ENCODE data around the gene ACACA. TPM values are rescaled to one million over a fixed set of nuclear protein-coding genes. Genes with fewer than 3 reads are reported as not detected.

ACACA gene
- total and polyA plus RNA-seq, 2 experiments from 2014 or later = 59.6 to 164 TPM

- H3K9me3 Mint-ChIP-seq = no peaks in the 10 kb centered on the region
- H3K27ac Mint-ChIP-seq = no peak overlapping the region
- Histone ChIP-seq H2AFZ (no peak overlapping the region), H3K79me2 (replicated peaks; ENCODE audit: insufficient read depth) (no peaks in the 10 kb centered on the region), H3K27me3 (ENCODE audit: insufficient read depth) (no peaks in the 10 kb centered on the region), H3K27ac (ENCODE audit: low read depth) (no peak overlapping the region), H3F3A (replicated peaks; ENCODE audit: low read depth) (no peaks in the 10 kb centered on the region; the same call in 1 of the 2 replicates), H3K4me2 (no peak overlapping the region), H3K4me3 (no peak overlapping the region), H4K20me1 (replicated peaks; ENCODE audit: insufficient read depth) (no peaks in the 10 kb centered on the region), H3K9me2 (ENCODE audit: insufficient read depth) (no peaks in the 10 kb centered on the region), H3K36me3 (ENCODE audit: insufficient read depth) (peaks cover 23% of the 10 kb centered on the region; the same call in 1 of the 2 replicates), H3K4me1 (ENCODE audit: insufficient read depth) (peaks cover 33% of the 10 kb centered on the region)
- H3K36me3 Mint-ChIP-seq (ENCODE audit: low read depth) = peaks cover 41% of the 10 kb centered on the region
- peaks cover 40% of the 10 kb centered on the region for H3K4me1 Mint-ChIP-seq
- DNase-seq (ENCODE audit: low spot score) (no peak), ATAC-seq (no peak)
- H3K4me3 Mint-ChIP-seq = no peak overlapping the region
- TF ChIP-seq, protein P1, sequence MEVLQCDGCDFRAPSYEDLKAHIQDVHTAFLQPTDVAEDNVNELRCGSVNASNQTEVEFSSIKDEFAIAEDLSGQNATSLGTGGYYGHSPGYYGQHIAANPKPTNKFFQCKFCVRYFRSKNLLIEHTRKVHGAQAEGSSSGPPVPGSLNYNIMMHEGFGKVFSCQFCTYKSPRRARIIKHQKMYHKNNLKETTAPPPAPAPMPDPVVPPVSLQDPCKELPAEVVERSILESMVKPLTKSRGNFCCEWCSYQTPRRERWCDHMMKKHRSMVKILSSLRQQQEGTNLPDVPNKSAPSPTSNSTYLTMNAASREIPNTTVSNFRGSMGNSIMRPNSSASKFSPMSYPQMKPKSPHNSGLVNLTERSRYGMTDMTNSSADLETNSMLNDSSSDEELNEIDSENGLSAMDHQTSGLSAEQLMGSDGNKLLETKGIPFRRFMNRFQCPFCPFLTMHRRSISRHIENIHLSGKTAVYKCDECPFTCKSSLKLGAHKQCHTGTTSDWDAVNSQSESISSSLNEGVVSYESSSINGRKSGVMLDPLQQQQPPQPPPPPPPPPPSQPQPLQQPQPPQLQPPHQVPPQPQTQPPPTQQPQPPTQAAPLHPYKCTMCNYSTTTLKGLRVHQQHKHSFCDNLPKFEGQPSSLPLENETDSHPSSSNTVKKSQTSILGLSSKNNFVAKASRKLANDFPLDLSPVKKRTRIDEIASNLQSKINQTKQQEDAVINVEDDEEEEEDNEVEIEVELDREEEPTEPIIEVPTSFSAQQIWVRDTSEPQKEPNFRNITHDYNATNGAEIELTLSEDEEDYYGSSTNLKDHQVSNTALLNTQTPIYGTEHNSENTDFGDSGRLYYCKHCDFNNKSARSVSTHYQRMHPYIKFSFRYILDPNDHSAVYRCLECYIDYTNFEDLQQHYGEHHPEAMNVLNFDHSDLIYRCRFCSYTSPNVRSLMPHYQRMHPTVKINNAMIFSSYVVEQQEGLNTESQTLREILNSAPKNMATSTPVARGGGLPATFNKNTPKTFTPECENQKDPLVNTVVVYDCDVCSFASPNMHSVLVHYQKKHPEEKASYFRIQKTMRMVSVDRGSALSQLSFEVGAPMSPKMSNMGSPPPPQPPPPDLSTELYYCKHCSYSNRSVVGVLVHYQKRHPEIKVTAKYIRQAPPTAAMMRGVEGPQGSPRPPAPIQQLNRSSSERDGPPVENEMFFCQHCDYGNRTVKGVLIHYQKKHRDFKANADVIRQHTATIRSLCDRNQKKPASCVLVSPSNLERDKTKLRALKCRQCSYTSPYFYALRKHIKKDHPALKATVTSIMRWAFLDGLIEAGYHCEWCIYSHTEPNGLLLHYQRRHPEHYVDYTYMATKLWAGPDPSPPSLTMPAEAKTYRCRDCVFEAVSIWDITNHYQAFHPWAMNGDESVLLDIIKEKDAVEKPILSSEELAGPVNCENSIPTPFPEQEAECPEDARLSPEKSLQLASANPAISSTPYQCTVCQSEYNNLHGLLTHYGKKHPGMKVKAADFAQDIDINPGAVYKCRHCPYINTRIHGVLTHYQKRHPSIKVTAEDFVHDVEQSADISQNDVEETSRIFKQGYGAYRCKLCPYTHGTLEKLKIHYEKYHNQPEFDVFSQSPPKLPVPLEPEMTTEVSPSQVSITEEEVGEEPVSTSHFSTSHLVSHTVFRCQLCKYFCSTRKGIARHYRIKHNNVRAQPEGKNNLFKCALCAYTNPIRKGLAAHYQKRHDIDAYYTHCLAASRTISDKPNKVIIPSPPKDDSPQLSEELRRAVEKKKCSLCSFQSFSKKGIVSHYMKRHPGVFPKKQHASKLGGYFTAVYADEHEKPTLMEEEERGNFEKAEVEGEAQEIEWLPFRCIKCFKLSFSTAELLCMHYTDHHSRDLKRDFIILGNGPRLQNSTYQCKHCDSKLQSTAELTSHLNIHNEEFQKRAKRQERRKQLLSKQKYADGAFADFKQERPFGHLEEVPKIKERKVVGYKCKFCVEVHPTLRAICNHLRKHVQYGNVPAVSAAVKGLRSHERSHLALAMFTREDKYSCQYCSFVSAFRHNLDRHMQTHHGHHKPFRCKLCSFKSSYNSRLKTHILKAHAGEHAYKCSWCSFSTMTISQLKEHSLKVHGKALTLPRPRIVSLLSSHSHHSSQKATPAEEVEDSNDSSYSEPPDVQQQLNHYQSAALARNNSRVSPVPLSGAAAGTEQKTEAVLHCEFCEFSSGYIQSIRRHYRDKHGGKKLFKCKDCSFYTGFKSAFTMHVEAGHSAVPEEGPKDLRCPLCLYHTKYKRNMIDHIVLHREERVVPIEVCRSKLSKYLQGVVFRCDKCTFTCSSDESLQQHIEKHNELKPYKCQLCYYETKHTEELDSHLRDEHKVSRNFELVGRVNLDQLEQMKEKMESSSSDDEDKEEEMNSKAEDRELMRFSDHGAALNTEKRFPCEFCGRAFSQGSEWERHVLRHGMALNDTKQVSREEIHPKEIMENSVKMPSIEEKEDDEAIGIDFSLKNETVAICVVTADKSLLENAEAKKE (CRISPR knock-in tag; IDR thresholded peaks at IDR 0.05) = no peak
- TF ChIP-seq STAT1 (IDR thresholded peaks at IDR 0.05; ENCODE audit: unreplicated experiment) (no peak), ZNF331 (CRISPR knock-in tag; IDR thresholded peaks at IDR 0.05; ENCODE audit: low read depth) (no peak), EZH2phosphoT487 (IDR thresholded peaks at IDR 0.05; ENCODE audit: unreplicated experiment) (no peak), EZH2 (IDR thresholded peaks at IDR 0.05; ENCODE audit: low read depth, unreplicated experiment) (no peak), JUNB (IDR thresholded peaks at IDR 0.05; ENCODE audit: unreplicated experiment) (no peak), POLR2AphosphoS5 (IDR thresholded peaks at IDR 0.05; ENCODE audit: low read depth) (no peak), ZNF114 (CRISPR knock-in tag; IDR thresholded peaks at IDR 0.05) (no peak), REST (IDR thresholded peaks at IDR 0.05; ENCODE audit: unreplicated experiment) (no peak), CREB1 (CRISPR knock-in tag; IDR thresholded peaks at IDR 0.05; ENCODE audit: low read depth) (no peak), NANOG (IDR thresholded peaks at IDR 0.05; ENCODE audit: borderline replicate concordance) (no peak)
- TF ChIP-seq, protein P2, sequence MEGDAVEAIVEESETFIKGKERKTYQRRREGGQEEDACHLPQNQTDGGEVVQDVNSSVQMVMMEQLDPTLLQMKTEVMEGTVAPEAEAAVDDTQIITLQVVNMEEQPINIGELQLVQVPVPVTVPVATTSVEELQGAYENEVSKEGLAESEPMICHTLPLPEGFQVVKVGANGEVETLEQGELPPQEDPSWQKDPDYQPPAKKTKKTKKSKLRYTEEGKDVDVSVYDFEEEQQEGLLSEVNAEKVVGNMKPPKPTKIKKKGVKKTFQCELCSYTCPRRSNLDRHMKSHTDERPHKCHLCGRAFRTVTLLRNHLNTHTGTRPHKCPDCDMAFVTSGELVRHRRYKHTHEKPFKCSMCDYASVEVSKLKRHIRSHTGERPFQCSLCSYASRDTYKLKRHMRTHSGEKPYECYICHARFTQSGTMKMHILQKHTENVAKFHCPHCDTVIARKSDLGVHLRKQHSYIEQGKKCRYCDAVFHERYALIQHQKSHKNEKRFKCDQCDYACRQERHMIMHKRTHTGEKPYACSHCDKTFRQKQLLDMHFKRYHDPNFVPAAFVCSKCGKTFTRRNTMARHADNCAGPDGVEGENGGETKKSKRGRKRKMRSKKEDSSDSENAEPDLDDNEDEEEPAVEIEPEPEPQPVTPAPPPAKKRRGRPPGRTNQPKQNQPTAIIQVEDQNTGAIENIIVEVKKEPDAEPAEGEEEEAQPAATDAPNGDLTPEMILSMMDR (conservative IDR thresholded peaks at IDR 0.05; ENCODE audit: low read depth in 2 of 2) = no peak
- TF ChIP-seq, protein P3, sequence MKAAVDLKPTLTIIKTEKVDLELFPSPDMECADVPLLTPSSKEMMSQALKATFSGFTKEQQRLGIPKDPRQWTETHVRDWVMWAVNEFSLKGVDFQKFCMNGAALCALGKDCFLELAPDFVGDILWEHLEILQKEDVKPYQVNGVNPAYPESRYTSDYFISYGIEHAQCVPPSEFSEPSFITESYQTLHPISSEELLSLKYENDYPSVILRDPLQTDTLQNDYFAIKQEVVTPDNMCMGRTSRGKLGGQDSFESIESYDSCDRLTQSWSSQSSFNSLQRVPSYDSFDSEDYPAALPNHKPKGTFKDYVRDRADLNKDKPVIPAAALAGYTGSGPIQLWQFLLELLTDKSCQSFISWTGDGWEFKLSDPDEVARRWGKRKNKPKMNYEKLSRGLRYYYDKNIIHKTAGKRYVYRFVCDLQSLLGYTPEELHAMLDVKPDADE (IDR thresholded peaks at IDR 0.05) = no peak
- peaks cover 7% of the 10 kb centered on the region for H3K27me3 Mint-ChIP-seq (ENCODE audit: insufficient read depth, low read depth, poor library complexity)
Measured at GRCh38 chr17:37121616-37122015, 285.0 kb downstream of the ACACA start.

Measured in GM23338 (cell line).